Stimulated activated CD8-positive, alpha-beta memory T cell treated with anti-CD3 and anti-CD28 coated beads, Interleukin-7, amount 100 ng/mL, for 48 hours (primary cell): Measurements from ENCODE around the gene CIRBP.
"Not testable (repeated sequence)": the region's sequence is repeated elsewhere in the genome, so short reads cannot be mapped to it uniquely, and the experiment has no call there.

ENCODE experiments used
- DNase-seq, 2 donors: peaks; one replicate each; pipeline ENCODE4 v3.0.0-alpha.2; 2020; ENCODE audit warnings: low read depth in 1 of 2; ENCODE audit errors: extremely low read depth in 1 of 2

The CIRBP gene

DNA sequence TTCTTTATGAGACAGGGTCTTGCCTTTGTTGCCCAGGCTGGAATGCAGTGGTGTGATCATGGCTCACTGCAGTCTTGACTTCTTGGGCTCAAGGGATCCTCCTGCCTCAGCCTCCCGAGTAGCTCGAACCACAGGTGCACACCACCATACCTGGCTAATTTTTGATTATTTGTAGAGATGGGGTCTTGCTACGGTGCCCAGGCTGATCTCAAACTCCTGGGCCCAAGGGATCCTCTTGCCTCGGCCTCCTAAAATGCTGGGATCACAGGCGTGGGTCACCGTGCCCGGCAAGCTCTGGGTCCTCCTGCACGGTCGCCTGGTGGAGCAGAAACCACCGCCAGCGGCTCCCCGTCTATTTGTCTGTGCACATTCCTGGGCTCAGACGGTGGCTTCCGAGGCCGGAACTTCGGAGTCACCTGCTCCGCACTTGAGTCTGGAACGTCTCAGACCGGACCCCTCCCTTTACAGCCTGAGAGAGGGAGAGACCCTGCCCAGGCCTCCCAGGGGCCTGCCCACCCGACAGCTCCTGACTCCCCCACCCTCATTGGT is 38.7 kb downstream of the CIRBP start:
- no peak for DNase-seq

DNA sequence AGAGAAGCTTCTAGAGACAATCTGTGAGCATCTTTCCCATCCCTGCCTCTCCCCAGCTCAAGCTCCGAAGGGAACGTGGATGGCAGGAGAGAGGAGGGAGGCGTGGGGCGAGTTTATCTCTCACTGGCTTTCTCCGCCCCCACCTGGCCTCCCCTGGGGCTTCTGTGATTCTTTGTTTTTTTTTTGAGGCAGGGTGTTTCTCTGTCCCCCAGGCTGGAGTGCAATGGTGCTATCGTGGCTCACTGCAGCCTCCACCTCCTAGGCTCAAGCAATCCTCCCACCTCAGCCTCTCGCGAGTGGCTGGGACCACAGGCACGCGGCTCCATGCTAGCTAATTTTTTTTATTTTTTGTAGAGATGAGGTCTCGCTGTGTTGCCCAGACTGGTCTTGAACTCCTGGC is 39.6 kb downstream of the CIRBP start:
- no peak for DNase-seq

DNA sequence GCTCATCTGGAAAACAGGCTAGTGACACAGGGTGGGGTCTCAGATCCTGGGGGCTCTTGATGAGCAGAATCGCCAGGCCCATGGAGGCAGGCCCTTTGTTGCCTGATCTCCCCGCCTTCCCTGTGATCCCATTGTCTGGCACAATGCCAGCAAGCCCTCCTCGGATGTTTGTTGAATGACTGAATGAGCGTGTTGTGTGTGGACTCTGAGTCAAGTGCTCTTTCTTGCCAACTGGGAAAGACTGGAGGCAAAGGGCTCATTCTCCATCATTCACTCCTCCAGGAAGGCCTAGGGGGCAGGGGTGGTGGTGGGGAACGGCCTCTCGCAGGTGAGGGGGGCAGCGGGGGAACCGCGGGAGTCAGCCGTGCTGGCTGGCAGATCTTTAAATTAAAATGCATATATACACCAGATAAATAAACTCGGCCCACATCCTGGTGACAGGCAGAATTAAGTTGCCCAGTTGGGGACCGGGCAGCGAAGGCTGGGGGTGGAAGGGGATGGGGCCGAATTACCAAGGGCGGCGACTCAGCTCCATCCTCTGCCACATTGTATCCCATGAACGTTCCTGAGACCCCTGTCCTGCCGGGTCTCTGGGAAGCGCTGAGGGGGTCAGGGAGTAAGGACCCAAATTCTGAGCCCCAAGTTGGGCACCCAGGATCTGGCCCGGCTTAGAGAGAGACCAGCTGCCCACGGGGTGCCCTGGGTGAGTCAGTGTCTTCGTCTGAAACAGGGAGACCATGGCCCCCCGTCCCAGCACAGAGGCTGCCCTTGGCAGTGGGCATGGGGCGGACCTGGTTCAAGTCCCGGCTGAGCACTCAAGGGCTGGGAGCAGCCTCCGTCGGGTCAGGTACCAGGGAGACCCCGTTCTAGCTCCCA is 41.1 kb downstream of the CIRBP start:
- no peak for DNase-seq

DNA sequence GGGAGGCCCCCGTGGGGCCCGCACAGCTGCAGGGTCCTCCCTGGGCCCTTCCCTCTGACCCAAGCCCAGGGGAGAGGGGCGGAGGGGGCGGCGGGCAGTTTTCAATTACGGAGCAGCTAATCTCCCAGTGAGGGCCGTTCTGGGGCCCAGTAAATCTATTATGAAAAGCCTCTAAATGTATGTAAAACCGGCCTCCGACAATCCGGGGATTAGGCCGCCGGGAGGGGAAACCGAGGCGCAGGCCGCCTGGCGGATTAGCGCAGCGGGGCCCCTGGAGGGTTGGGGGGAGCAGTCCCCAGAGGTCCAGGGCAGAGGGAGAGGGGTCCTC is 41.7 kb downstream of the CIRBP start:
- DNase-seq: no peak

DNA sequence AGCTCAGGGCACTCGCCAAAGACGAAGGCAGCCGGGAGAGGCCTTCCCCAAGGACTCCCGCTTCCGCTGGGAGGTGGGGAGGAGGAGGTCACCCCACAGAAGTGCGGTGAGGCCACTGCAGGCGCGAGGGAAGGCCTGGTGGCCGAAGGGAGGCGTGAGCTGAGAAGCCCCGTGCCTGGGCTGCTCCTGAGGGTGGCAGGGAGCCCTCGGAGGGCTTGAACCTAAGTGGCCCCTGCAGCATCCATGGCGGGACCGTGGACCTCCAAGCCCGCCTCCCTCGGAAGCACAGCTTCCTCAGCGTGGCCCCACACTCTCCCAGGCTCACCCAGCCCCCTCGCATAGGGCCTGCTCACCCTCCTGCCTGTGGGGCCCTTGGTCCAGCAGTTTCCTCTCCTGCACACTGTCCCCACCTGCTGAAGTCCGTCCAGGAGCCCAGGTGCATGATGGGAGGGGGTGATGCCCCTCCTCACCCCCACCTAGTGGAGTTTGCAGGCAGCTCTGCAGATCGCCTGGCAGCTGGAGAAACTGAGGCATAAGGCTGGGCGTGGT is 42.5 kb downstream of the CIRBP start:
- no peak for DNase-seq

- DNase-seq: no peak
These were observed 43.9 kb downstream of the CIRBP start for GRCh38 chr19:1312767-1313694.

DNA sequence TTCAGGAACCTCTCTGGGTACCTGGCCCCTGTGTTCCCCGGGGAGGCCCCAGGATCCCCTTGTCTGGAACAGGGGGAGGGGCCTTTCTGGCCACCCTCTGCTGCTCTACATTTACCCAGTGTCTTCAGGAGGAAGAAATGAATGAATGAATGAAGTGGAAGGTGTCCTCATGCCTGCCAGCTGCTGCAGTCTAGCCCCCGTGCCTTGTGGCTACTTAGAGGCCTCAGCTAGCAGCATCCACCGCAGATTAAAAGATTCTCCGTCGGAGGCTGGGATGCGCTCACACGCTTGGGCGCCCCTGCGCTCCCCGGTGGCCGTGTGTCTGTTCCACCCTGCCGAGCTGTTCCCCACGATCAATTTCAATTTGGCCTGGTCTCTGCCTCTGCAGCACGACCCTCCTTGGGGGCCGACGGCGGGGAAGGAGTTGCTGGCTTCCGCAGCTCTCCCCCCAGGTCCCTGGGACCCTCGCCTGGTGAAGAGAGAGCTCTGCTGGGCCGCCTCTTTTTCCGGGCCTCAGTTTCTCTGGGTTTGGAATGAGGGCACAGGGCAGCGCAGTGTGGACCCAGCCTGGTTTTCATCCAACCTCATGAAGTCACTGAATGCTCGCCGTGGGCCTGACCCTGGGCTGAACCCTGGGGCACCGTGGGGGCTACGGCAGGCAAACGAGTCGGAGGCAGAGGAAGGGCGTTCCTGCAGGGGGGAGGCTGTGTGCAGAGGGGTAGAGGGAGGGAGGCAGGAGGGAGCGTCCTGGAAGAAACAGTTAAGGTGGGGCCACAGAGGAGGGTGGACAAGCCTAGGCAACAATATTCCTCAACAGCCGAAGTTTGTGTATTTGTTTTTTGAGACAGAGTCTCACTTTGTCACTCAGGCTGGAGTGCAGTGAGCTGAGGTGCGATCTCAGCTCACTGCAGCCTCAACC is 44.8 kb downstream of the CIRBP start:
- no peak for DNase-seq

- DNase-seq: no peak
These were observed 46.5 kb downstream of the CIRBP start for GRCh38 chr19:1315470-1316166.

DNA sequence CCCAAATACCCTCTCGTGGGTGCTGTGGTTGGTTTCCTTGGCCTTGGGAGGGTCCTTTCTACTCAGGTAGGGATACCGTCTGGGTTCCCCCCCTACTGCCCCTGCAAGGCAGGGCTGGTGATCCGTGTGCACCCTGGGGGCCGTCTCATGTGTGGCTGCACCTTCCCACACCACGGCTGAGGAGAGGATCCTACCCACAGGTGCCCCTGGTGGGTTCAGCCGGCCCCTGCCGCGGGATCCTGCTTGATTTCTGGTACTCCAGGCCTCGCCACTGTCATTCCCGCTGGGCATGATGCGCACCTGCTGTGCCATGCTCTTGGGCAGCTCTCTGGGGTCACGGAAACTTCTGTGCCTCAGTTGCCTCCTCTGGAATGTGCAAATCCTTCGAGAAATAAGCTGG is 47.3 kb downstream of the CIRBP start:
- no peak for DNase-seq

DNA sequence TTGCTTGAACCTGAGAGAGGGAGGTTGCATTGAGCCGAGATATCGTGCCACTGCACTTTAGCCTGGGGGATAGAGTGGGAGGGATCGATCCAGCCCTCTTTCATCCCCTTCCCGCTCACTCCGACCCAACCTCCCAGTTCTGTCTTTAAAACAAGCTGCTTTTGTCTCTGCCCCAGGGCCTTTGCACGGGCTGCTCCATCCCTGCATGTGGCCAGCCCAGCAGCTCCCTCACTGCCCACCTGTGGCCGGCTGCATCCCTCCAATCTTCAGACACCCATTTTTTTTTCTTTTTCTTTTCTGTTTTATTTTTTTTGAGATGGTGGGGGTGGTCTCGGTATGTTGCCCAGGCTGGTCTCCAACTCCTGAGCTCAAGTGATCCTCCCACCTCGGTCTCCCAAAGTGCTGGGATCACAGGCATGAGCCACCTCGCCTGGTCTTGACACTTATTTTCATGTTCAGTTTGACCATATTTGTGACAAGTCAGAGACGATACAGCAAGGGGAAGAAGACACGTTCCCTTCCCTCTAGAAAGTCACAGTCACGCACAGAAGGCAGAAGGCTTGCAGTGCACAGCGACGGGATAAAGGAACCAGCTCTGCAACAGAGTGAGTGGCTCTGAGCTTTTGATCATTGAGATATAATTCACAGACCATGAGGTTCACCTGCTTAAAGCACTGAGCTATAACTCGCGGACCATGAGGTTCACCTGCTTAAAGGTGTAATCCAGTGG is 48.3 kb downstream of the CIRBP start:
- DNase-seq: no peak

- DNase-seq: no peak
These were observed 49.7 kb downstream of the CIRBP start for GRCh38 chr19:1318678-1319471.

GRCh38 chr19:1320282-1320650 is 51.1 kb downstream of the CIRBP start:
- DNase-seq: not testable (repeated sequence)

DNA sequence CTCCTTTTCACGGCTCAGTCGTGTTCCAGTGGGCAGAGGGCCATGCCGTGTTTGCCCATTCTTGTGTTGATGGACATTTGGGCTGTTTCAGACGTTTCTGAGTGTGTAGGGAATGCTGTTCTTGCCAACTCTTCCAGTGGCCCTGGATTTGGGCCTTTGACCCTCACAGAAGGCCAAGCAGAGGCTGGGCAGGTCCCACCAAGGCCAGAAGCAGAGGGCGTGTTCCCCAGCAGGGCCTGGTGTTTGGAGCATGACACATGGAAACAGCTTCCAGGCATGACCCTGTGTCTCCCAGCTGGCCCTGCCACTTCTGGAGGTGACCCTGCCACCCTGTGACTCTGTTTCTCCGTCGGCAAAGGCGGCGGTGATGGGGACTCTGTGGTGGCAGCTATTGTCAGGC is 52.4 kb downstream of the CIRBP start:
- DNase-seq: no peak

DNA sequence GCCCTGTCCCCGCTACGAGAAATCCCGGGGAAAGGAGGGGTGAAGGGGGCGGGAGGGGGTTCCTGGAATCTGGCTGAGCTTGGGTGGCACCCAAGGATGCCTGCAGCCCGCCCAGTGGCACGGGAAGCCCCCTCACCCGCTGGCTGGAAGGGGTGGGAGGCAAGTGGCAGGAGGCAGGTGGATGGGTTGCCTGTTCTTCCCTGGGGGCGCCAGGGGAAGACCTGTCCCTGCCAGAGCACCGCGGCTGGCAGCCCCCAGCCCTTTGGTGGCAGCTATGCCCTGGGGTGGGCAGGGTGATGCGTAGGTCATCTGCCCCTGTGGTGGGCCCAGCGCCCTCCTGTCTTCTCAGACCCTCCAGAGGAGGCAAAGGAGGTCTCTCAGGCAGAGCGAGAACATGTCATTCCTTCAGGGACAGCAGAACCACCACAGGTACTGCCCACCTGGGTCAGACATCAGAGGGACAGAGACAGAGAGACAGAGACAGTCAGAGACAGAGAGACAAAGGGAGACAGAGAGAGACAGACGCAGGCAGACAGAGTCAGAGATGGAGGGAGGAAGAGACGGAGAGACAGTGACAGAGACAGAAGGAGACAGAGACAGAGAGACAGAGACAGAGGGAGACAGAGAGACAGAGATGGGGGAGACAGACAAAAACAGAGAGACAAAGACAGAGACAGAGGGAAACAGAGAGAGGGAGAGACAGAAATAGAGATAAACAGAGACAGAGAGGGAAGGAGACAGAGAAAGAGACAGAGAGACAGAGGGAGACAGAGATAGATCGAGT is 53.3 kb downstream of the CIRBP start:
- DNase-seq: no peak

DNA sequence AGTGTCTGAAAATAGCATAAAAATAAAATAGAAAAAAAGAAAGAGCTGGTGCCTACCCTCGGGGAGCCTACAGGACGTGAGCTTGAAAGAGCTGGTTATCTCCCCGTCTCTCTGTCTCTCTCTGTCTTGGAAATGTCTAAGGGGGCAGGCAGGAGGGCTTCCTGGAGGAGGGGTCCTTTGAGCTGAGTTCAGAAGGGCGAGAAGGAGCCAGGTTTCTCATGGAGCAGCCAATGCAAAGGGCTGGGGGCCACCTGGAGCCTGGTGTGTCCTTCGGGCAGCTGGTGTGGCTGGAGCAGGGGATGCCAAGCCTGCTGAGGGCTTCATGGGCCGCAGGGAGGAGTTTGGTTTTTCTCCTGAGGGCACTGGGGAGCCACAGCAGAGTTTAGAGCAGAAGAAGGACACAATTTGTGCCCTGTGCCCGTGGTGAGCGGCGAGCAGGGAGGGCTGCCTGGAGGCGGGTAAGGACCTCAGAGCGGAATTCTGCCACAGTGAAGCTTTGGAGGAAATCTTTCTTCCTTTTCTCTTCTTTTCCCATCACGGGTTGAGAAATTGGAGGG is 55.2 kb downstream of the CIRBP start:
- no peak for DNase-seq
